Cardiac fibroblast (primary cell): ENCODE data around the gene NTN4.

Source experiments
- DNase-seq, 2 donors: peaks; one replicate each; pipeline versions ENCODE4 v3.0.0 to v3.0.0-alpha.2; 2010; ENCODE audit warnings: low read depth in 2 of 2
- H3K4me3 ChIP-seq, 2 donors: replicated peaks in 1 of 2; 1 replicate in 1 of 2; 2 replicates in 1 of 2; pipeline ENCODE4 v1.5.1; 2011; ENCODE audit warnings: low read depth in 2 of 2, low read length in 2 of 2, mild to moderate bottlenecking in 2 of 2, moderate library complexity in 1 of 2
- TF ChIP-seq, protein P1 (sequence below): IDR thresholded peaks from one replicate; pipeline ENCODE4 v1.5.1; 2011; ENCODE audit warnings: low read depth, mild to moderate bottlenecking, low read length, inconsistent platforms

The NTN4 gene

DNA sequence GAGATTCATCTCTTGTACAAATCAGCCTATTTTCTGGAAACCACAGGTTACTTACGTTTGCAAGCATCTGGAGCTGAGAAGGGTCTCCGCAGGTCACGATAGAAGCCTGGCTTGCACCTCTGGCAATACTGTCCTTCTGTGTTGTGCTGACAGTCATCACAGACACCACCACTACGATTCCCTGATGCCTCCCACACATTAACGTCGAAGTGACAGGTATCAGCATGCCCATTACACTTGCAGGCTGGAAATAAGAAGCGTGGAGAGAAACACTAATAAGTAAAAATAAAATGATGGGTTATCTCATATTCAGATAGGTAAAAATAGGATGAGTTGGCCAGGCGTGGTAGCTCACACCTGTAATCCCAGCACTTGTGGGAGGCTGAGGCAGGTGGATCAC is 80.2 kb downstream of the NTN4 start:
- DNase-seq, result no peak
- TF ChIP-seq, protein P1, sequence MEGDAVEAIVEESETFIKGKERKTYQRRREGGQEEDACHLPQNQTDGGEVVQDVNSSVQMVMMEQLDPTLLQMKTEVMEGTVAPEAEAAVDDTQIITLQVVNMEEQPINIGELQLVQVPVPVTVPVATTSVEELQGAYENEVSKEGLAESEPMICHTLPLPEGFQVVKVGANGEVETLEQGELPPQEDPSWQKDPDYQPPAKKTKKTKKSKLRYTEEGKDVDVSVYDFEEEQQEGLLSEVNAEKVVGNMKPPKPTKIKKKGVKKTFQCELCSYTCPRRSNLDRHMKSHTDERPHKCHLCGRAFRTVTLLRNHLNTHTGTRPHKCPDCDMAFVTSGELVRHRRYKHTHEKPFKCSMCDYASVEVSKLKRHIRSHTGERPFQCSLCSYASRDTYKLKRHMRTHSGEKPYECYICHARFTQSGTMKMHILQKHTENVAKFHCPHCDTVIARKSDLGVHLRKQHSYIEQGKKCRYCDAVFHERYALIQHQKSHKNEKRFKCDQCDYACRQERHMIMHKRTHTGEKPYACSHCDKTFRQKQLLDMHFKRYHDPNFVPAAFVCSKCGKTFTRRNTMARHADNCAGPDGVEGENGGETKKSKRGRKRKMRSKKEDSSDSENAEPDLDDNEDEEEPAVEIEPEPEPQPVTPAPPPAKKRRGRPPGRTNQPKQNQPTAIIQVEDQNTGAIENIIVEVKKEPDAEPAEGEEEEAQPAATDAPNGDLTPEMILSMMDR, result no peak
- H3K4me3 ChIP-seq, result no peak overlapping the region

DNA sequence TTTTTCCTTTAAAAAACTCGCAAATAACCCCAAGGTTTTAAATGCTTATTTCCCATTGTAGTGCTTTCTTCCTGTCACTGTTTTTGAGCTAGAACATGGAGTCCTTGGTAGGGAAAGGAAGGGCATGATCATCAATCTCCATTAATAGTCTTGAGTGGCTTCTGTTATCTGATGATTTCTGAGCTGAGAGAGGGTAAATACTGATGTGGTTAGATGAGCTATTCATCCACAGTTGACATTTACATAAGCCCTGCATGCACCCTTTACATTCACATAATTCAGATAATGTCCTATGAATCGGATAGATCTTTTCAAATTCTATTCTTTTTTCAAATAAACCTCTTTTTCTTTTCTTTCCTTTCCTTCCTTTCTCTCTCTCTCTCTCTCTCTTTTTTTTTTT is 81.4 kb downstream of the NTN4 start:
- TF ChIP-seq, protein P1, result no peak
- no peak for DNase-seq
- no peak overlapping the region for H3K4me3 ChIP-seq

DNA sequence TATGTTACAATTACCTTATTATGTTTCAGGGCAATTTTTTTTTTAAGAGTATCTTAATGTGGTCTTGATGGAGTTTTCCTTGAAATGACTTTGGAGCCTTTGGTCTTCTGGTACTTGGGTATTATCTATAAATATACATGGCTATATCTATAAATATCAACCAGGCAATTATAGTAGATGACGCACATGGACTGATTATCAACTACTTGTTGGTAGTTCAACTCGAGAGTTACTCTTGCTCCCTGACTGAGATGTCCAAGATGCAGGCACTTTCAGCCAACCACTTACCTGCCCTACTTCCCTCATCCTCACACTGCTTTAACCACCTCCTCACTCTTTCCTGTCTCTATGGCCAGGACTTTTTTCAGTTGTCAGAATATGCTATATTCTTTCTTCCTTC is 85.4 kb downstream of the NTN4 start:
- H3K4me3 ChIP-seq, result no peak overlapping the region
- DNase-seq, result no peak
- TF ChIP-seq, protein P1, result no peak

DNA sequence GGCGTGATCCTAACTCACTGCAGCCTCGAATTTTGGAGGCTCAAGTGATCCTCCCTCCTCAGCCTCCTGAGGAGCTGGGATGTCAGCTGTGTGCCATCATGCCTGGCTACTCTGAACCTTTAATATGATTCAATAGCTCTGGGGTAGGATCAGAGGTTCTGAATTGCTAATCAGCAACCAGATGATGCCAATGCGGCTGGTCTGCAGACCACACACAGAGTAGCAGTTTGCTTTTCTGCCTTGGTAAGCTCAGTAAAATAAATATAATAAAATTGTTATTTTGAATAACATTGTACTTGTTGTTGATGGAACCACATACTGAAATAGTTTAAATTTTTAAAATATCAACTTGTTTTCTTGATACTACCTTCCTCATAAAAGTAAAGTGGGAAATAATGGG is 86.6 kb downstream of the NTN4 start:
- TF ChIP-seq, protein P1, result no peak
- DNase-seq, result no peak

DNA sequence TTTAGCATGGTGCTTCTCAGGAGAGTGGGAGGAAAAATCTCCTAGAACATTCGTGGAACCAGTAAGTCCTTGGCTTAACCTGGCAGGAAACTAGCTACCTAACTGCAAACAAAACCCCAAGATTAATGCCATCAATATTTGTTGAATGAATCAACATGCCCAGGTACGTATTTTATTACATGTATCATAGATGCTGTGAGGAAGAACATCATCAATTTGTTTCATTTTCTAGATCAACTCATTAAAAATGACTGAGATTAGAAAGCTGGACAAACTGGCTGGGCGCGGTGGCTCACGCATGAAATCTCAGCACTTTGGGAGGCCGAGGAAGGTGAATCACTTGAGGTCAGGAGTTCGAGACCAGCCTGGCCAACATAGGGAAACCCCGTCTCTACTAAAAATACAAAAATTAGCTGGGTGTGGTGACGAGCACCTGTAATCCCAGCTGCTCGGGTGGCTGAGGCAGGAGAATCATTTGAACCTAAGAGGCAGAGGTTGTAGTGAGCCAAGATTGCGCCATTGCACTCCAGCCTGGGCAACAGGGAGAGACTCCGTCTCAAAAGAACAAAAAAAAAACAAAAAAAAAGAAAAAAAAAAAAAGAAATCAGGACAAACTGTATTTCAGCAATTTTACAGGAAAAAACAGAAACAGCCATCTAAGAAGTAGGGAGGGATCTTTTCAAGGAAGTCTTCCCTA is 88.7 kb downstream of the NTN4 start:
- peak in 1 of 2 donors; percentile 30 for DNase-seq

More for the DNA sequence above, 86.6 kb downstream of the NTN4 start:
- H3K4me3 ChIP-seq, result no peak overlapping the region

DNA sequence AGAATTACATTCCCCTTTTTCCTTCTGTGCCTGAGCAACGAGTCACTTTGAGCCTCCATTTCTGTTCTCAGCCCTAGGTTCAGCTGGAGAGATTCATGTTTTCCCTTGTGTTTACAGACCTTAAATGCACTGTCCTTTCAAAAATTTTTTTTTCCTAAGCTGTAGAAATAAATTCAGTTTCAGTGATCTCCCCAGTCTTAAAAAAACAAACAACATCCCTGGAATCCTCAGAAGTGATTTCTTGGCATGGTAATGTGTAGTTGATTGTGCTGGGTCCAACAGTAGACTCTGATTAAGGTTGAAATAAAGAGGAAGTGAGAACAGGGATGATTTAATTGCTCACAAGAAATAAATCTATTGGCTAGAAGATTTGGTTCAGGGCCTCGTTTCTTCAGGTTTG is 89.3 kb downstream of the NTN4 start:
- no peak overlapping the region for H3K4me3 ChIP-seq
- no peak for DNase-seq
- TF ChIP-seq, protein P1, result no peak

More for the DNA sequence above, 88.7 kb downstream of the NTN4 start:
- TF ChIP-seq, protein P1, result no peak
- H3K4me3 ChIP-seq, result no peak overlapping the region

DNA sequence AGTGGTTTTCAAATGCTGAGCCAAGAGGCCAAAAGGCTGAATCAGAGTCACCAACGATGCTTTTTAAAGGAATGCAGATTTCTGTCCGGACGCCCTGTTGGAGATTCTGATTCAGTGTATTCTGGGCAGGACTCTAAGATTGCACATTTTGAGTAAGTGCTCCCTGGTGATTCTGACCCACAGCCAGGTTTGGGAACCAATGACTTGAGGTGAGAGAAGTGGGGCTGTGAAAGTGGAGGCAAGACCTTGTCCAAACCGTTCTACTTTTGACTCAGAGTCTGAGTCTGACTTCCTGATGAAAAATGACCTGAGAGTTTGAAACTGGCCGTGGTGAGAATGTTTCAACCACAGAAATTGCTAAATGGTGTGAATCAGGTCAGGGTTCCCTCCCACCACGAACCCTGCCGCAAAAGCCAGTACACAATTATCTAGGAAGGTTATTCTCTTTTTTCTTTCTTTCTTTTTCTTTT is 90.2 kb downstream of the NTN4 start:
- H3K4me3 ChIP-seq, result no peak overlapping the region
- DNase-seq, result peak; percentile 52 to 97
- TF ChIP-seq, protein P1, result no peak
